K562 (cell line): Measurements from ENCODE around the gene CLEC3B.
"Not testable (repeated sequence)": the region's sequence is repeated elsewhere in the genome, so short reads cannot be mapped to it uniquely, and the experiment has no call there.

Source experiments
- CEBPB ChIP-seq: fragments of 450-650 bp; IDR thresholded peaks from 2 replicates; pipeline ENCODE4 v1.6.1; 2016; ENCODE audit warnings: missing genetic modification characterization, missing compliant biosample characterization
- EP300 ChIP-seq: IDR thresholded peaks from 2 replicates; pipeline ENCODE4 v1.6.1; 2012; ENCODE audit warnings: low read length, improper control_type of control experiment
- FOXK2 ChIP-seq, 2 experiments: fragments of 450-650 bp; IDR thresholded peaks in 1 of 2; conservative IDR thresholded peaks in 1 of 2; 2 replicates each; pipeline ENCODE4 v1.6.1; 2016; ENCODE audit warnings: low read depth in 2 of 2, mild to moderate bottlenecking in 1 of 2
- LARP7 ChIP-seq: fragments of 450-650 bp; IDR thresholded peaks from 2 replicates; pipeline ENCODE4 v1.6.1; 2016
- SPI1 ChIP-seq: IDR thresholded peaks from 2 replicates; pipeline ENCODE4 v1.6.1; 2011; ENCODE audit warnings: low read depth, low read length, control low read depth, borderline replicate concordance
- TF ChIP-seq, protein P1 (sequence below): sonication (generic); formaldehyde crosslinking; IDR thresholded peaks from 2 replicates; pipeline ENCODE4 v1.8.0; 2022; ENCODE audit warnings: mild to moderate bottlenecking, missing genetic modification reagents
- TF ChIP-seq, protein P2 (sequence below): sonication (generic); formaldehyde crosslinking; IDR thresholded peaks from 2 replicates; pipeline ENCODE4 v1.8.0; 2022; ENCODE audit warnings: missing genetic modification reagents, mild to moderate bottlenecking, borderline replicate concordance
- TF ChIP-seq, protein P3 (sequence below), 2 experiments: fragments of 450-650 bp in 1 of 2; sonication (generic) in 1 of 2; formaldehyde crosslinking; conservative IDR thresholded peaks; 2 replicates each; pipeline versions ENCODE4 v1.4.0 to v1.8.1; 2020 to 2022; ENCODE audit warnings: mild to moderate bottlenecking in 1 of 2, missing genetic modification reagents in 1 of 2

DNA sequence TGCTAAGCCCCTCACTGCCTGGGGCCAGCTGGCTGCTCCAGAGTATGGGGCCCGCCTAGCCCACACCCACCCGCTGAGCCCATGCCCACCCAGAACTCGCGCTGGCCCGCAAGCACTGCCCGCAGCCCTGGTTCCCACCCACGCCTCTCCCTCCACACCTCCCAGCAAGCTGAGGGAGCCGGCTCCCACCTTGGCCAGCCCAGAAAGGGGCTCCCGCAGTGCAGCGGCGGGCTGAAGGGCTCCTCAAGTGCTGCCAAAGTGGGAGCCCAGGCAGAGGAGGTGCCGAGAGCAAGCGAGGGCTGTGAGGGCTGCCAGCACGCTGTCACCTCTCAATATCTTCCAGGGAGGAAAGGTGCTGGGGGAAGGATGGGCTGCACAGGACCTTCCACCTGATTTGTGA is 39.8 kb upstream of the CLEC3B start:
- not testable (repeated sequence) for TF ChIP-seq FOXK2 (conservative IDR thresholded peaks at IDR 0.05 in 1 of 2, IDR thresholded peaks at IDR 0.05 in 1 of 2; ENCODE audit: low read depth in 2 of 2); SPI1; EP300; CEBPB (tag); LARP7
- TF ChIP-seq, protein P1, sequence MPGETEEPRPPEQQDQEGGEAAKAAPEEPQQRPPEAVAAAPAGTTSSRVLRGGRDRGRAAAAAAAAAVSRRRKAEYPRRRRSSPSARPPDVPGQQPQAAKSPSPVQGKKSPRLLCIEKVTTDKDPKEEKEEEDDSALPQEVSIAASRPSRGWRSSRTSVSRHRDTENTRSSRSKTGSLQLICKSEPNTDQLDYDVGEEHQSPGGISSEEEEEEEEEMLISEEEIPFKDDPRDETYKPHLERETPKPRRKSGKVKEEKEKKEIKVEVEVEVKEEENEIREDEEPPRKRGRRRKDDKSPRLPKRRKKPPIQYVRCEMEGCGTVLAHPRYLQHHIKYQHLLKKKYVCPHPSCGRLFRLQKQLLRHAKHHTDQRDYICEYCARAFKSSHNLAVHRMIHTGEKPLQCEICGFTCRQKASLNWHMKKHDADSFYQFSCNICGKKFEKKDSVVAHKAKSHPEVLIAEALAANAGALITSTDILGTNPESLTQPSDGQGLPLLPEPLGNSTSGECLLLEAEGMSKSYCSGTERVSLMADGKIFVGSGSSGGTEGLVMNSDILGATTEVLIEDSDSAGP = not testable (repeated sequence)
- TF ChIP-seq, protein P2, sequence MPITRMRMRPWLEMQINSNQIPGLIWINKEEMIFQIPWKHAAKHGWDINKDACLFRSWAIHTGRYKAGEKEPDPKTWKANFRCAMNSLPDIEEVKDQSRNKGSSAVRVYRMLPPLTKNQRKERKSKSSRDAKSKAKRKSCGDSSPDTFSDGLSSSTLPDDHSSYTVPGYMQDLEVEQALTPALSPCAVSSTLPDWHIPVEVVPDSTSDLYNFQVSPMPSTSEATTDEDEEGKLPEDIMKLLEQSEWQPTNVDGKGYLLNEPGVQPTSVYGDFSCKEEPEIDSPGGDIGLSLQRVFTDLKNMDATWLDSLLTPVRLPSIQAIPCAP = not testable (repeated sequence)
- TF ChIP-seq, protein P3, sequence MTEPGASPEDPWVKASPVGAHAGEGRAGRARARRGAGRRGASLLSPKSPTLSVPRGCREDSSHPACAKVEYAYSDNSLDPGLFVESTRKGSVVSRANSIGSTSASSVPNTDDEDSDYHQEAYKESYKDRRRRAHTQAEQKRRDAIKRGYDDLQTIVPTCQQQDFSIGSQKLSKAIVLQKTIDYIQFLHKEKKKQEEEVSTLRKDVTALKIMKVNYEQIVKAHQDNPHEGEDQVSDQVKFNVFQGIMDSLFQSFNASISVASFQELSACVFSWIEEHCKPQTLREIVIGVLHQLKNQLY (CRISPR knock-in tag; conservative IDR thresholded peaks at IDR 0.05) = not testable (repeated sequence)
